Pons (tissue), 1 donor: Measurements from ENCODE around the gene CYP4F12.

ENCODE experiments used
- DNase-seq: peaks from one replicate; pipeline ENCODE4 v3.0.0-alpha.2; 2016; ENCODE audit warnings: low spot score

The CYP4F12 gene

GRCh38 chr19:15715642-15716041, 42.8 kb downstream of the CYP4F12 start:
- no peak for DNase-seq

DNA sequence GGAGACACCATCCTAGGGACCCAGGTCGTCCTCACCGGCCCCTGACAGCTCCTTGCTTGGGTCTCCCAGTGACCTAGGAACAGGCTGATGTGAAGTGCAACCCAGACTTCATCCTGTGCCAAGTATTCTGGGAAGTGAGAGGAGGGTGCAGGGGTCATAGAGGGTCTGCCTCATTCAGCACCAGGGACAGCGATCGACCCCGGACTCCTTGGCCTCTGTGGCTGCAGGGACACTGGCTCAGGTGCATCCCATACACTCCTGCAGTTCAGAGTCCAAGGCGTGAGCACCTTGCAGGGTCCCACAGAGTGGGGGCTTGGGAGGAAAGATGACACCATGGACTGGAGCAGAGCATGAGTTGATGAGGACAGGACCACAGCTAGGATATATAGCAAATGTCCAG, 44.9 kb downstream of the CYP4F12 start:
- no peak for DNase-seq

- no peak for DNase-seq
Measured at GRCh38 chr19:15721268-15721667, 48.4 kb downstream of the CYP4F12 start.

DNA sequence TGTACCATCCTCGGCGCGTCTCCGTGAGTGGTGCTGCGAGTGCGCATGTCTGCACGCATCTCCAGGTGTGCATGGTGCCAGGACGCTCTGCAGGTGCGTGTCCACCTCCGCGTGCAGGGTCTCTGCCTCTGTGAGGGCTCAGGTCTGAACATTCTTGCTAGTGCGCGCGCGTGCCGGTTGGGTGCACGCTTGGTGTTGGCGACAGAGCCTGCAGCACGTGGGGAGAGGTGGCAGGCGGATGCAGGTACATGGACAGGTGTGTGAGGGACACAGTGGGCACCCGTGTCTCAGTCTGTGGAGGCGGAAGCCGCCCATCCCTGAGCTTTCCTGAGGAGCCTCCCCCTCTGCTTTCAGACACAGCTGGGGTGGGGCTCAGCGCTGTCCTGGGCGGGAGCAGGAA, 50.1 kb downstream of the CYP4F12 start:
- no peak for DNase-seq

GRCh38 chr19:15727724-15728123, 54.8 kb downstream of the CYP4F12 start, which contains the start of gene OR10H2:
Gene OR10H2 (plus strand): TSS chr19:15728024. CDS start chr19:15728044, 20 bp downstream.
- DNase-seq: no peak

- DNase-seq: no peak
Measured at GRCh38 chr19:15730538-15730937, 57.7 kb downstream of the CYP4F12 start.

DNA sequence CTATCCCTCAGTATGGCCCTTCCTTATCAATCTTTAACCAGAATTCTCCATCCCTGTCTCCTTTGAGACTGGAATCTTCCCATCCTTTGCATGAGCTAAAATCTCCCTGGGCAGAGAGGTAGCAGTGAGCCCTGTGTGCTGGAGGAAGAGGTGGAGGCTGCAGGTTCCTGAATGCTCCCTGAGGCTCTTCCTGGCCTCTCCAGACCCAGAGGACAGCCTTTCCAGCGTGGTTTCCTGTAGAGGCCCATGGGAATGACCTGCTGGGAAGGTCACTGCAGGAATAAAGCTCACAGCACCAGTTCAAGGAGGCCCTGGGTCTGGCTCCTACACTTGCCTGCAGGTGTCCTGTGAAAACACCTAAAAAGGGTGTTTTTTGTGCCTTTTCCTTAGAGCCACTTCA, 59.5 kb downstream of the CYP4F12 start:
- DNase-seq: no peak

DNA sequence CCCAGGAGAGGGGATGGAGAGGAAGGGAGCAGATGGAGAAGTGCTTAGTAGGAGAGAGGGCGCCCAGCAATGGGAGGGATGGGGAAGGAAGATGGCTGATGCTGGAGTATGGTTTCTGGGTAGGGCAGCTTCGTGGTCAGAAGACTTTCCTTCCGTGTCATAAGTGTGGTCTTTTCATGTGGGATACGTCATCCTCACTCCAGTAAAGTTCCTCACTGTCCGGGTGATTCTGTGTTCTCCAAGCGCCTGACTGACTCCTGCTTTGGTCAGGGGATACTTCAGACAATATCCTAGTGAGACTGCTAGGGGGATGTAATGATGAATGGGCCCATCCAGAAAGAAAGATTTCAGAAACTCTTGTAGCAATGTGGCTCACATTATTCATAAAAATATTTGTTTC, 61.0 kb downstream of the CYP4F12 start:
- no peak for DNase-seq

- DNase-seq: no peak
Measured at GRCh38 chr19:15737722-15738121, 64.8 kb downstream of the CYP4F12 start, which contains the start of gene OR10H3. Gene OR10H3 (plus strand): TSS chr19:15737985. CDS start chr19:15741393, 3,408 bp downstream.

GRCh38 chr19:15740785-15741184, 67.9 kb downstream of the CYP4F12 start:
- no peak for DNase-seq
